ENCODE measurements around the gene POMGNT2.

DNA sequence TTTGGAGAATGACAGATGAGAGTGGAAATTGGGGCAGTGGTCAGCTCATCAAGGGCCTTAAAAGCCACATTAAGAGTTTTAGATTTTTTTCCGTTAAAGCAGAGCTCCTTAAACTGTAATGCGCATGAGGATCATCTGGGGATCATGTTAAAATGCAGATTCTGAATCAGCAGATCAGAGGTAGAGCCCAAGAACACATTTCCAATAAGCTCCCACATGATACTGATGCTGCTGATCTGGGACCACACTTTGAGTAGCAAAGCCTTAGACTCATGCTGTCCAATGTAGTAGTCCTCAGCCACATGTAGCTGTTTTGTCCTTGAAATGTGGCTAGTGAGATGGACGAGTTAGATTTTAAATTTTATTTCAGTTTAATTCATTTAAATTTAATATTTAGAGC lies 26.3 kb upstream of the POMGNT2 start:
- no peak for TF ChIP-seq POLR2A (IDR thresholded peaks at IDR 0.05; ENCODE audit: low read length)
- no peak for TF ChIP-seq GATA1 (IDR thresholded peaks at IDR 0.05; ENCODE audit: low read depth, low read length)

Measured in erythroblast (primary cell).